Measurements from ENCODE around the gene BEGAIN. TPM values are rescaled to one million over a fixed set of nuclear protein-coding genes. Genes with fewer than 3 reads are reported as not detected.

BEGAIN gene
- total RNA-seq, 1 donor from 2014 or later = 1.6 TPM

DNA sequence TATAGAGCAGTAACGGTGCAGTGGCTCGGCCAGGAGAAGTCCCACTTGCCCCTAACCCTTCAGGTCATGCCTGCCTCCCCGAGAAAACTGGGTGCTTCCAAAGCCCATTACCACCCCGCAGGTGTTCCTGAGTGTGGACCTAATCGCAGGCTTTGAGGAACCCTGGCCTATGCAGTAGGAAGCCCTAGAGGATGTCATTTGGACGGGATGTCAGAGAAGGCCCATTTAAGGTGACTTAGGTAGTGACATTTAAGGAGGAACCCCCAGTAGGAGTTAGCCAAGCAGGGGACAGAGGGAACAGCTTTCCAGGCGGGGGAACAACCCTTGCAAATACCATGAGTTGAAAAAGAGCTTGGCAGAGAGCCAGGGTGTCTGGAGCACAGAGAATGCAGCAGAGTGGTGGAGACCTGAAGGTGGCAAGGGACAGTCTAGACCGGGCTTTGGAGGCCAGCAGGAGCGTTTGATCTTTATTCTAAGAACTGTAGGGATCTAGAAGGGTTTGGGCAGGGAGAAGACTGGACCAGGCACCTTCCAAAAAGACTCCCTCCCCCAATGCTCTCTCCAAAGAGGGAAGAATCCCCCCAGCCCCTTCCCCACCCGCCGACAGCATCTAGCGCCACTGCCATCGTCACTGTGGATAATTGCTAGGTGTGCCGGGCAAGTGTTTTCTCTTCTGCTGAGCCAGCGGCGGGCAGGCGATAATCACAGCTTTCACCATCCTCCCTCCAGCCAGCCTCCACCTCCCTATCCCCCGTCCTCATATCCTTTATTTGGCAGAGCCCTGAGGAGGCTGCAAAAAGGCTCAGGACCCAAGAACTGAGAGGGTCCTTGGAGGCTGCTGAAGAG is 33.3 kb upstream of the BEGAIN start:
- Mint-ChIP-seq H3K27me3 (ENCODE audit: unreplicated experiment) (peaks cover 6% of the 10 kb centered on the region), H3K27ac (ENCODE audit: unreplicated experiment) (no peak overlapping the region), H3K36me3 (ENCODE audit: low read depth, unreplicated experiment) (peaks cover 4% of the 10 kb centered on the region), H3K4me1 (ENCODE audit: unreplicated experiment) (peaks cover 5% of the 10 kb centered on the region), H3K9me3 (ENCODE audit: unreplicated experiment) (no peaks in the 10 kb centered on the region), H3K4me3 (ENCODE audit: unreplicated experiment) (no peak overlapping the region)
- no peak for DNase-seq (ENCODE audit: low spot score)
- TF ChIP-seq, protein P1, sequence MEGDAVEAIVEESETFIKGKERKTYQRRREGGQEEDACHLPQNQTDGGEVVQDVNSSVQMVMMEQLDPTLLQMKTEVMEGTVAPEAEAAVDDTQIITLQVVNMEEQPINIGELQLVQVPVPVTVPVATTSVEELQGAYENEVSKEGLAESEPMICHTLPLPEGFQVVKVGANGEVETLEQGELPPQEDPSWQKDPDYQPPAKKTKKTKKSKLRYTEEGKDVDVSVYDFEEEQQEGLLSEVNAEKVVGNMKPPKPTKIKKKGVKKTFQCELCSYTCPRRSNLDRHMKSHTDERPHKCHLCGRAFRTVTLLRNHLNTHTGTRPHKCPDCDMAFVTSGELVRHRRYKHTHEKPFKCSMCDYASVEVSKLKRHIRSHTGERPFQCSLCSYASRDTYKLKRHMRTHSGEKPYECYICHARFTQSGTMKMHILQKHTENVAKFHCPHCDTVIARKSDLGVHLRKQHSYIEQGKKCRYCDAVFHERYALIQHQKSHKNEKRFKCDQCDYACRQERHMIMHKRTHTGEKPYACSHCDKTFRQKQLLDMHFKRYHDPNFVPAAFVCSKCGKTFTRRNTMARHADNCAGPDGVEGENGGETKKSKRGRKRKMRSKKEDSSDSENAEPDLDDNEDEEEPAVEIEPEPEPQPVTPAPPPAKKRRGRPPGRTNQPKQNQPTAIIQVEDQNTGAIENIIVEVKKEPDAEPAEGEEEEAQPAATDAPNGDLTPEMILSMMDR (IDR thresholded peaks at IDR 0.05; ENCODE audit: unreplicated experiment) = no peak

DNA sequence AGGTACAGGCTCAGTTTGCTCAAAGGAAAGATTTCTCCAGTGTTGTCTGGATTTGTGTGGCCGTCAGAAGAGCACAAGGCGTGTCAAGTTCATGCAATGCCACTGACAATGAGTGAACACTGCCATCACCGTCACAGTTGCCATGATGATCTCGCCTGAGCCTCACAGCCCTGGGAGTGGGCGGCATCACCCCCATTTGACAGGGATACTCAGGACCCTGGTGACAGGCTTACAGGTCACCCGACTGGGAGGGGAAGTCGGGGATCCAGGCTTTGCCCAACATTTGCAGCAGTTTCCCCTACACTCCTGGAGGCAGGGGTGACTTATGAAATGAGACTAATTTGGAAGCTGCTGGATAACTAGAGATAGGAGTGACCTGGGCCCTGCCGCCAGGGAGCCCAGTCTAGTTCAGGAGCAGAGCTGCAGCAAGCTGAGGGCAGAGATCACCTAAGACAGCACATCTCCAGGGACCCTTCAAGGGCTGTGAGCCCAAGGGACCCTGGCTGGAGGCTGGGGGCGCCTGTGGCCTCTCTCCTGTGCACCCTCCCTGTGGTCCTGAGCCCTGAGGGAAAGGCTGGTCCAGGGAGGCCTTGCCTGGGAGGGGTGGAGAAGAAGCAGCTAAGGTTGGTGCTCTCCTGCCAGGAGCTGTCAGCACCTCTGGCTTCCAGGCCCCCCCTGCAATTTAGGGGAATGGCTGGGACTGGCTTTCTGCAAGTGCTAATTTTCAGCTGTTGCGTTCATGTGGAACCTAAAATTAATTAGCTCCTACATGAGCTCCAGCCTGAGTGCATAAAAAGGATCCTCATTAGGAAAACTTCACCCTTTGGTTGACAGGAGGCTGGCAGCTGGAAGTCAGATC is 32.4 kb upstream of the BEGAIN start:
- H3K27me3 Mint-ChIP-seq (ENCODE audit: unreplicated experiment) = peaks cover 6% of the 10 kb centered on the region
- H3K27ac Mint-ChIP-seq (ENCODE audit: unreplicated experiment) = no peak overlapping the region
- no peaks in the 10 kb centered on the region for H3K9me3 Mint-ChIP-seq (ENCODE audit: unreplicated experiment)
- peaks cover 4% of the 10 kb centered on the region for H3K36me3 Mint-ChIP-seq (ENCODE audit: low read depth, unreplicated experiment)
- H3K4me1 Mint-ChIP-seq (ENCODE audit: unreplicated experiment) = peaks cover 5% of the 10 kb centered on the region
- H3K4me3 Mint-ChIP-seq (ENCODE audit: unreplicated experiment) = no peak overlapping the region
- TF ChIP-seq, protein P1 (IDR thresholded peaks at IDR 0.05; ENCODE audit: unreplicated experiment) = no peak
- no peak for DNase-seq (ENCODE audit: low spot score)

DNA sequence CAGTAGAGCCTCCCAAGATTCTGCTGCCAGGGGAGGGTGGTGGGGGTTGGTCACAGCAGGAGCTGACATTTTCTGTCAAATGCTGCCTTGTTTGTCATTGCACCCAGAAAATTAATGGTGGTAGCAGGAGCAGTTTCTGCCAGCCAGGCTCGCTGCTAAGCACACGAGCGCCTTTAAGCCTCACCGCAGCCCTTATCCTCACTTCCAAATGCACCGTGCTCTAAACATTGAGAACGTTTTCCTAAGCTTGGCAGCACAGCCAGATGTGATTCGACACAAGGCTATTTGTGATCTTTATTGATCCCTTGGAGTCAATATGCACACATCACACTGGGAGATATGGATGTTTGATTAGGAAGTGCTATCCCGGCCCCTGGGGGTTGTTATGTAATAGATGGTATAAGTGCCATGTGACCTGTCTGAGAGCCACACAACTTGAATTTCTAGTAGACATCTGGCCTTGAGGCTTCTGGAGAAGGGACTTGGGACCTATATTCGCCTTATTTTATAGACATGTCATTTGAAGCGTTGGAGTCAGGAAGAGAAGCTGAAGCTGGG is 31.6 kb upstream of the BEGAIN start:
- Mint-ChIP-seq H3K36me3 (ENCODE audit: low read depth, unreplicated experiment) (peaks cover 4% of the 10 kb centered on the region), H3K4me3 (ENCODE audit: unreplicated experiment) (no peak overlapping the region), H3K27me3 (ENCODE audit: unreplicated experiment) (peaks cover 6% of the 10 kb centered on the region), H3K9me3 (ENCODE audit: unreplicated experiment) (no peaks in the 10 kb centered on the region), H3K27ac (ENCODE audit: unreplicated experiment) (no peak overlapping the region), H3K4me1 (ENCODE audit: unreplicated experiment) (peaks cover 5% of the 10 kb centered on the region)
- DNase-seq (ENCODE audit: low spot score) = no peak
- TF ChIP-seq, protein P1 (IDR thresholded peaks at IDR 0.05; ENCODE audit: unreplicated experiment) = no peak

DNA sequence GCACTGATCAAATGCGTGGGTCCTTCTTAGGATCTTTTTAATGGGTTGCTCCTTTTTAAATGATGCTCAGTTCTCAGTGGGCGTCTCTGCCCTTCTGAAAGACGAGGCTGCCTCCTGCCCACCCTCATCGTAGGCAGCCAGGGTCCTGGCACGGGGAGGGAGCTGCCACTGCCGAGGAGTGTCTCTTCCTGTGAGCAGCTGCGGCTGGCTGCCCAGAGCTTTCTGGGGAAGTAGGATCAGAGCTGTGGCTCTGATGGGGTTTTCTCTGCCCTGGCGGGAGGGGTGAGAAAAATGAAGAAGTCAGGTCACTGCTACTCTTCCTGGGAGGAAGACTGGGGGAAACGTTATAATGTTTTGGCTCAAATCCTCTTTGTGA is 31.1 kb upstream of the BEGAIN start:
- H3K27ac Mint-ChIP-seq (ENCODE audit: unreplicated experiment) = no peak overlapping the region
- peaks cover 5% of the 10 kb centered on the region for H3K4me1 Mint-ChIP-seq (ENCODE audit: unreplicated experiment)
- H3K9me3 Mint-ChIP-seq (ENCODE audit: unreplicated experiment) = no peaks in the 10 kb centered on the region
- no peak for DNase-seq (ENCODE audit: low spot score)
- TF ChIP-seq, protein P1 (IDR thresholded peaks at IDR 0.05; ENCODE audit: unreplicated experiment) = no peak
- H3K27me3 Mint-ChIP-seq (ENCODE audit: unreplicated experiment) = peaks cover 6% of the 10 kb centered on the region
- peaks cover 4% of the 10 kb centered on the region for H3K36me3 Mint-ChIP-seq (ENCODE audit: low read depth, unreplicated experiment)
- no peak overlapping the region for H3K4me3 Mint-ChIP-seq (ENCODE audit: unreplicated experiment)
